DMS79 (cell line): Measurements from ENCODE around the gene SLC25A28.
"Not testable (repeated sequence)": the region's sequence is repeated elsewhere in the genome, so short reads cannot be mapped to it uniquely, and the experiment has no call there.

ENCODE experiments used
- DNase-seq: peaks from one replicate; lab custom pipeline; 2025; lab: John Stamatoyannopoulos, UW

The SLC25A28 gene

GRCh38 chr10:99628923-99629624 lies 8.8 kb upstream of the SLC25A28 start:
- DNase-seq, result no peak

- not testable (repeated sequence) for DNase-seq
Observed at GRCh38 chr10:99625124-99625523, 4.9 kb upstream of the SLC25A28 start.

- DNase-seq, result no peak
Observed at GRCh38 chr10:99623919-99624318, 3.7 kb upstream of the SLC25A28 start.

GRCh38 chr10:99621454-99622251 lies 1.4 kb upstream of the SLC25A28 start:
- DNase-seq, result no peak

GRCh38 chr10:99620711-99621453 lies 643 bp upstream of the SLC25A28 start:
- DNase-seq, result peak; percentile 41

GRCh38 chr10:99619090-99619800 lies 994 bp downstream of the SLC25A28 start:
- DNase-seq, result no peak

GRCh38 chr10:99617696-99618095 lies 2.5 kb downstream of the SLC25A28 start:
- DNase-seq, result no peak

GRCh38 chr10:99615426-99615825 lies 4.8 kb downstream of the SLC25A28 start:
- no peak for DNase-seq

- peak; percentile 6 for DNase-seq
Observed at GRCh38 chr10:99612167-99612831, 7.9 kb downstream of the SLC25A28 start.

GRCh38 chr10:99611326-99611725 lies 8.9 kb downstream of the SLC25A28 start:
- DNase-seq, result no peak

GRCh38 chr10:99610221-99610620 lies 10.0 kb downstream of the SLC25A28 start:
- DNase-seq, result no peak

GRCh38 chr10:99609186-99609585 lies 11.1 kb downstream of the SLC25A28 start:
- DNase-seq, result no peak

GRCh38 chr10:99605351-99605750 lies 14.9 kb downstream of the SLC25A28 start:
- no peak for DNase-seq

- no peak for DNase-seq
Observed at GRCh38 chr10:99604862-99605261, 15.4 kb downstream of the SLC25A28 start.

- DNase-seq, result no peak
Observed at GRCh38 chr10:99598781-99599509, 21.3 kb downstream of the SLC25A28 start.

GRCh38 chr10:99598011-99598410 lies 22.2 kb downstream of the SLC25A28 start:
- DNase-seq, result no peak

GRCh38 chr10:99596708-99597107 lies 23.5 kb downstream of the SLC25A28 start:
- DNase-seq, result not testable (repeated sequence)

- no peak for DNase-seq
Observed at GRCh38 chr10:99595770-99596465, 24.3 kb downstream of the SLC25A28 start.

GRCh38 chr10:99595236-99595635 lies 25.0 kb downstream of the SLC25A28 start:
- no peak for DNase-seq

GRCh38 chr10:99593312-99593711 lies 26.9 kb downstream of the SLC25A28 start:
- no peak for DNase-seq
